ENCODE data around the gene PCDHGA8. TPM values are rescaled to one million over a fixed set of nuclear protein-coding genes. Genes with fewer than 3 reads are reported as not detected.
"Not testable (repeated sequence)": the region's sequence is repeated elsewhere in the genome, so short reads cannot be mapped to it uniquely, and the experiment has no call there.

PCDHGA8 gene
- total and polyA plus RNA-seq, 11 donors, result 0.76 to 14.6 (median 8.1) TPM

DNA sequence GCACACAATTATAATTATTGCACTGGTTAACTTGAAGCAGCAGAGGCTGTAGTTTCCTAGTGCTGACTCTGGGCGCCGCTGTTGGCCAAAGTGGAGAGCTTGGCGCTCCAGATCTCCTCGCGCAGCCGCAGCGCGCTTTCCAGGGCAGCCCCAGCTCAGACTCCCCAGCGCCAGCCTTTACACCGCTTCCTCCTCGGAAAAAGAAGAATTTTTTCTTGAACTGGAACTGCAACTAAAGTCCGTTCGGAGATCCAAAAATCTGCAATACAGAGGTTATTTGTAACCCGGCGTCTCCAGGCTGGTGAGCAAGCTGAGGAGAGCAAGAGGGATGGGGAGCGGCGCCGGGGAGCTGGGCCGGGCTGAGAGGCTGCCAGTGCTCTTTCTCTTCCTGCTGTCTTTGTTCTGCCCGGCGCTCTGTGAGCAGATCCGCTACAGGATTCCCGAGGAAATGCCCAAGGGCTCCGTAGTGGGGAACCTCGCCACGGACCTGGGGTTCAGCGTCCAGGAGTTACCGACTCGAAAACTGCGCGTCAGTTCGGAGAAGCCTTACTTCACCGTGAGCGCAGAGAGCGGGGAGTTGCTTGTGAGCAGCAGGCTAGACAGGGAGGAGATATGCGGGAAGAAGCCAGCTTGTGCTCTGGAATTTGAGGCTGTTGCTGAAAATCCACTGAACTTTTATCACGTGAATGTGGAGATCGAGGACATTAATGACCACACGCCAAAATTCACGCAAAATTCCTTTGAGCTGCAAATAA, 4.7 kb upstream of the PCDHGA8 start, which contains the start of gene PCDHGB4:
PCDHGB4 (plus strand) TSS at position 142 of the 755 bp plus-strand sequence; CDS start at position 329, 187 bp downstream.
- intact Hi-C loops (cut with DNase I); H3K27ac ChIP-seq; H3K4me1 ChIP-seq: not testable (repeated sequence)
- peak; percentile 21 to 64 (median 54) for TF ChIP-seq CTCF (IDR thresholded peaks at IDR 0.05)
- DNase-seq (peak in 1 of 5 donors; percentile 54), ATAC-seq (peak; percentile 83 to 94 (median 88))
- 13 to 20% (median 18%) methylated on average over 19 to 23 of the region's 40 CpGs for WGBS, 4 donors
- Histone ChIP-seq H3K4me3 (peak within 1 kb of the TSS in 9 of 12 donors; percentile 30 to 48 (median 40)), H3K36me3 (peaks cover 0 to 22% (median 0%) of the 10 kb centered on the region in 9 donors), H3K27me3 (peaks cover 0 to 42% (median 0%) of the 10 kb centered on the region in 9 donors), H3K9me3 (peaks cover 0 to 96% (median 63%) of the 10 kb centered on the region in 12 donors)

DNA sequence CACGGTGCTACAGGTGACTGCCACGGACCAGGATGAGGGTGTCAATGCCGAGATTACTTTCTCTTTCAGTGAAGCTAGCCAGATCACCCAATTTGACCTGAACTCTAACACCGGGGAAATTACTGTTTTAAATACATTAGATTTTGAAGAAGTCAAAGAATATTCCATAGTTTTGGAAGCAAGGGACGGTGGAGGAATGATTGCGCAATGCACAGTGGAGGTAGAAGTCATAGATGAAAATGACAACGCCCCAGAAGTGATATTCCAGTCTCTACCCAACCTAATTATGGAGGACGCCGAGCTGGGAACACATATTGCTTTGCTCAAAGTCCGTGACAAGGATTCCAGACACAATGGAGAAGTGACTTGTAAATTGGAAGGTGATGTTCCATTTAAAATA, 3.8 kb upstream of the PCDHGA8 start:
- TF ChIP-seq CTCF (IDR thresholded peaks at IDR 0.05) (no peak), POLR2A (IDR thresholded peaks at IDR 0.05) (no peak)
- intact Hi-C loops (cut with DNase I), result no loop called here
- Histone ChIP-seq H3K27ac (no peak overlapping the region), H3K4me3 (no peak overlapping the region), H3K4me1 (peaks cover 0 to 8% (median 0%) of the 10 kb centered on the region in 12 donors), H3K9me3 (peaks cover 0 to 96% (median 65%) of the 10 kb centered on the region in 12 donors), H3K27me3 (peaks cover 0 to 35% (median 0%) of the 10 kb centered on the region in 9 donors), H3K36me3 (peaks cover 0 to 23% (median 0%) of the 10 kb centered on the region in 9 donors)
- ATAC-seq (no peak), DNase-seq (no peak)
- WGBS, 4 donors, result 54 to 64% (median 61%) methylated on average over 10 of the region's 10 CpGs

DNA sequence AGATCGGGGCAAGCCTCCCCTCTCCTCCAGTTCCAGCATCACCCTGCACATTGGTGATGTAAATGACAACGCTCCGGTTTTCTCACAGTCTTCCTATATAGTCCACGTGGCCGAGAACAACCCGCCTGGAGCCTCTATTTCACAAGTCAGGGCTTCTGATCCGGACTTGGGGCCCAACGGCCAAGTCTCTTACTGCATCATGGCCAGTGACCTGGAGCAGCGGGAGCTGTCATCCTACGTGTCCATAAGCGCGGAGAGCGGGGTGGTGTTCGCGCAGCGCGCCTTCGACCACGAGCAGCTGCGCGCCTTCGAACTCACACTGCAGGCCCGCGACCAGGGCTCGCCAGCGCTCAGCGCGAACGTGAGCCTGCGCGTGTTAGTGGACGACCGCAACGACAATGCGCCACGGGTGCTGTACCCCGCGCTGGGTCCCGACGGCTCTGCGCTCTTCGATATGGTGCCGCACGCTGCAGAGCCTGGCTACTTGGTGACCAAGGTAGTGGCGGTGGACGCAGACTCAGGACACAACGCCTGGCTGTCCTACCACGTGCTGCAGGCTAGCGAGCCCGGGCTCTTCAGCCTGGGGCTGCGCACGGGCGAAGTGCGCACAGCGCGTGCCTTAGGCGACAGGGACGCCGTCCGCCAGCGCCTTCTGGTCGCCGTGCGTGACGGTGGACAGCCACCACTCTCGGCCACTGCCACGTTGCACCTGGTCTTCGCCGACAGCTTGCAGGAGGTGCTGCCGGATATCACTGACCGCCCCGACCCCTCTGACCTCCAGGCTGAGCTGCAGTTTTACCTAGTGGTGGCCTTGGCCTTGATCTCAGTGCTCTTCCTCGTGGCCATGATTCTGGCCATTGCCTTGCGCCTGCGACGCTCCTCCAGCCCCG, 3.0 kb upstream of the PCDHGA8 start:
- H3K36me3 ChIP-seq, result peaks cover 0 to 23% (median 0%) of the 10 kb centered on the region in 9 donors
- H3K27me3 ChIP-seq, result peaks cover 0 to 33% (median 0%) of the 10 kb centered on the region in 9 donors
- intact Hi-C loops (cut with DNase I), result no loop called here
- peaks cover 0 to 96% (median 65%) of the 10 kb centered on the region in 12 donors for H3K9me3 ChIP-seq
- 40 to 52% (median 46%) methylated on average over 62 to 77 of the region's 77 CpGs for WGBS, 4 donors
- no peak overlapping the region for H3K4me3 ChIP-seq
- ATAC-seq (no peak), DNase-seq (no peak)
- no peak overlapping the region for H3K27ac ChIP-seq
- H3K4me1 ChIP-seq, result peaks cover 0 to 8% (median 0%) of the 10 kb centered on the region in 12 donors
- TF ChIP-seq CTCF (IDR thresholded peaks at IDR 0.05), result no peak
- TF ChIP-seq POLR2A (IDR thresholded peaks at IDR 0.05), result no peak

Measured in heart left ventricle (tissue), 16 donors.